ENCODE results near the gene COBL.

DNA sequence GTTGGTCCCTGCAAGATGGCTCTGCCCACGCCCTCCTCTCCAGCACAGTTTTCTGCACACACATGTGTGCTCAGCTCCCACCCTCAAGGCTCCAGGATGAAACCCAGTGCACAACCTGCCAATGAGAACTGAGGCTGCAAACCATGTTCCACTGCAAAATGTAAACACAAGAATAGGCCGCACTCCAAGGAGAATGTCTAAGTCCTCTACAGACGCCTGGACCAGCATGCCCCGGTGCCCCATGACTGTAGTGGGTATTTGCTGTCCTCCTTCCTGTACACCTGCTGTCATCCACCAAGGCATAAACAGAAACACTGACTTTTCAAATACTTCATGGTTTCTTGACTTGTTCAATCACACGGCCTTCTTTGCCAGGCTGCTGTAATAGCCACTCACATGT, 72.6 kb downstream of the COBL start:
- TF ChIP-seq, protein P1, sequence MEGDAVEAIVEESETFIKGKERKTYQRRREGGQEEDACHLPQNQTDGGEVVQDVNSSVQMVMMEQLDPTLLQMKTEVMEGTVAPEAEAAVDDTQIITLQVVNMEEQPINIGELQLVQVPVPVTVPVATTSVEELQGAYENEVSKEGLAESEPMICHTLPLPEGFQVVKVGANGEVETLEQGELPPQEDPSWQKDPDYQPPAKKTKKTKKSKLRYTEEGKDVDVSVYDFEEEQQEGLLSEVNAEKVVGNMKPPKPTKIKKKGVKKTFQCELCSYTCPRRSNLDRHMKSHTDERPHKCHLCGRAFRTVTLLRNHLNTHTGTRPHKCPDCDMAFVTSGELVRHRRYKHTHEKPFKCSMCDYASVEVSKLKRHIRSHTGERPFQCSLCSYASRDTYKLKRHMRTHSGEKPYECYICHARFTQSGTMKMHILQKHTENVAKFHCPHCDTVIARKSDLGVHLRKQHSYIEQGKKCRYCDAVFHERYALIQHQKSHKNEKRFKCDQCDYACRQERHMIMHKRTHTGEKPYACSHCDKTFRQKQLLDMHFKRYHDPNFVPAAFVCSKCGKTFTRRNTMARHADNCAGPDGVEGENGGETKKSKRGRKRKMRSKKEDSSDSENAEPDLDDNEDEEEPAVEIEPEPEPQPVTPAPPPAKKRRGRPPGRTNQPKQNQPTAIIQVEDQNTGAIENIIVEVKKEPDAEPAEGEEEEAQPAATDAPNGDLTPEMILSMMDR (IDR thresholded peaks at IDR 0.05) = no peak
- TF ChIP-seq POLR2A (IDR thresholded peaks at IDR 0.05) = no peak
